SK-N-DZ (cell line): ENCODE measurements around the gene PIPOX.
A peak's percentile ranks its signal among the peaks of the same experiment; 100 is the strongest.

Source experiments
- DNase-seq: peaks from one replicate; pipeline ENCODE4 v3.0.0-alpha.2; 2015; ENCODE audit warnings: low spot score

The PIPOX gene

GRCh38 chr17:29048440-29049368 lies 5.8 kb downstream of the PIPOX start:
- peak; percentile 100 for DNase-seq

GRCh38 chr17:29049541-29050145 lies 6.7 kb downstream of the PIPOX start:
- peak; percentile 56 for DNase-seq

- no peak for DNase-seq
These were observed 7.2 kb downstream of the PIPOX start for GRCh38 chr17:29050176-29050575.

- DNase-seq = no peak
These were observed 8.3 kb downstream of the PIPOX start for GRCh38 chr17:29051194-29051593.

DNA sequence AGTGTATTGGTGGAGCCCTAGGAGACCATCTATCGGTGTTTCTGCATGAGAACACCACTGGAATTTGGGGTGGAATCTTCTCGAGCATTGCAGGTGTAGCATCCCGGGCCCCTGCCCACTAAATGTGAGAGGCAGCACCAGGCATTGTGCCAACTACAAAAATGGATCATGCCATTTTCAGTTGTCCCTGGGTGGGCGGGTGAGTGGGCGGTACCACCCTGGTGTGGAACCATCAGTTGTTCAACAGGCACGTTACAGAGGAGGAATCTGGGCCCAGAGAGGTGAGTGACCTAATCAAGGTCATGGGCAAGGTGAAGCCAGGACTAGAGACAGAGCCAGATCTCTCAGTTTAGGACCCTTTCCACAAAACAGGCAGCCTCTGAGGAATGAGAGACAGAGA lies 8.8 kb downstream of the PIPOX start:
- DNase-seq = no peak

DNA sequence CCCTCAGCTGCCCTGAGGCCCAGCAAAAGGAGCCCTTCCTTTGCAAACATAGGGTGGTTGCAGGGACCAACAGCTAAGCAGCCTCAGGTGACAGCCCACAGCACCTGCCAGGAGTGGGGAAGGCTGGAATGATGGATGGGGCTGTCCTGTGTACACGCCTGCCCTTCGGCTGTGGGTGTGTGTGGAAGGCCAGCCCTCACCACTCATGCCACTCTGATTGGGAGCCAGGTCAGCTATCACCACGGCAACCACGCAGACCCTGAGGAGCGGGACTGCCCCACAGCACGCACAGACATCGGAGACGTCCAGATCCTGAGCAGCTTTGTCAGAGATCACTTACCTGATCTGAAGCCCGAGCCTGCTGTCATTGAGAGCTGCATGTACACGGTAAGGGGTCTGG lies 11.9 kb downstream of the PIPOX start:
- DNase-seq = peak; percentile 86

DNA sequence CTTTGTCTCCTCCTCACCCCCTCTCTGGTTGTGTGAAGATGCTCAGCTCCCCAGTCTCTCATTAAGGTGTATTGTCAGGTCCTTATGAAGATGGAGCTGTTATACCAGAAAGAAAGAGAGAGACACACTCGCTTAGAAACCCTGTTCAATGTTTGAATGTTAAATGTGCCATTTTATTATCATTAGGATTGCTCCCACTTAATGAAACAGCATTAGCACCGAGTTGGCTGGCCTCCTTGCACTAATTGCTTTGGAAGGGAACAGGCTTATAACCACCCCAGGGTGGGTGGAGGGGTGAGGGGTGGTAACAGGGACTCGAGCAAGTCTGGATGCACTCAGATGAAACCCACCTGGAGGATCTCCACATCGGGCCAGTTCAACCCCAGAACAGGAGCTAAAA lies 14.4 kb downstream of the PIPOX start:
- DNase-seq = no peak

DNA sequence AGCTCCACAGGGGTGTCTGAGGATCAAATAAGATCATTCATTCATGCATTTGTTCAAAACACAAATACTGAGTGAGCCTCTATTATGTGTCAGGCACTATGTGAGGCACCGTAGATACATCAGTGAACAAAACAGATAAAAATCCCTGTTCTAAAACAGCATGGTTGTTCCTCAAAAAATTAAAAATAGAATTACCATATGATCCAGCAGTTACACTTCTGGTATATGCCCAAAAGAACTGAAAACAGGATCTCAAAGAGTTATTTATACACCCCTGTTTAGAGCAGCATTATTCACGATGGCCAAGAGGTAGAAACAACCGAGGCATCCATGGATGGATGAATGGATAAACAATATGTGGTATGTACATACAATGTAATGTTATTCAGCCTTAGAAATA lies 15.4 kb downstream of the PIPOX start:
- no peak for DNase-seq

- DNase-seq = no peak
These were observed 16.3 kb downstream of the PIPOX start for GRCh38 chr17:29059281-29059680.

GRCh38 chr17:29060475-29060874 lies 17.5 kb downstream of the PIPOX start:
- peak; percentile 76 for DNase-seq

DNA sequence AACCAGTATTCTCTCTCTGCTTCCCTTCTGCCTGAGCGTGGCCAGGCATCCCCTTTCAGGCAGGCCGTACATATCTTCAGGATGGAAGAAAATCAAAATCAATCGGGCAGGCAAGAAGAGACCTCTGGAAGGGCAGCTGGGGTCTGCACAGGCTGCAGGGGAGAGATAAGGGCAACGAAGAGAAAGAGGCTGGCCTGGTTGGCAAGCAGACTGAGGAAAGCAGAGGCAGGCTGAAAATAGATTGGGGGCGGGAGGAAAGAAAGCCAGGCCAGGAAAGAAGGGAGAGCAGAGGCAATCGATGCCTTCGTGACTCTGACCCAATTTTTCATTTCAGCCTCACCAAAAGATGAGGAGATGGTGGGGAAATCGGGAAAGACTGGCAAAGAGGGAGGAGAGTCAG lies 18.1 kb downstream of the PIPOX start:
- peak; percentile 84 for DNase-seq

- no peak for DNase-seq
These were observed 19.3 kb downstream of the PIPOX start for GRCh38 chr17:29062215-29062614.

DNA sequence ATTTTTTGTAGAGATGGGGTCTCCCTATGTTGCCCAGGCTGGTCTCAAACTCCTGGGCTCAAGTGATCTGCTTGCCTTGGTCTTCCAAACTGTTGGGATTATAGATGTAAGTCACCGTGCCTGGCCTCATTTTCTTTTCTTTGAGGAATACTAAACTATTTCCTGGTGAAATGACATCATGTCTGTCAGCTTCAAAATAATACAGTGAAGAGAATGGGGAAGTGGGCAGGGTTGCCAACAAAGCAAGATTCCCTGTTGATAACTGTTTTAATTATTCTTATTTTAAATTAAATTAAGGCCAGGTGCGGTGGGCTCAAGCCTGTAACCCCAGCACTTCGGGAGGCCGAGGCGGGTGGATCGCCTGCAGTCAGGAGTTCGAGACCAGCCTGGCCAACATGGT lies 21.1 kb downstream of the PIPOX start:
- DNase-seq = no peak

DNA sequence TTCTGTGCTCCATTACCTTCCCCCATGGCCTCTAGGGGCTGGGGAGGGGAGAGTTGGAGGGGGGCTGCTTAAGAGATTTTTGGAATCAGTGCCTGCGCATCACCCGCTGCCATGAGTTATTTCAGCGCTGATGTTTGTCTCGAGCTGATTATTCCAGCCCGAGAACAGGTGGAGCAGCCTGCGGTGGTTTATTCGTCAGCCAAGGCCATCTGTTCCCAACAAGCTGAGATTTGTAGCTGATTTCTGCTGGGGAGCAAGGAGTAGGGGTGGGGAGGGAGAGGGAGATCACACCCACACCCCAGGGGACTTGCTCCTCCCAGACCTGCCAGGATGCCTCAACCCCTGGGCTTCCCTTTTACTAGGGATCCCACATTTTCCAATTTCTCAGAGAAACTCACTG lies 23.1 kb downstream of the PIPOX start:
- peak; percentile 61 for DNase-seq

DNA sequence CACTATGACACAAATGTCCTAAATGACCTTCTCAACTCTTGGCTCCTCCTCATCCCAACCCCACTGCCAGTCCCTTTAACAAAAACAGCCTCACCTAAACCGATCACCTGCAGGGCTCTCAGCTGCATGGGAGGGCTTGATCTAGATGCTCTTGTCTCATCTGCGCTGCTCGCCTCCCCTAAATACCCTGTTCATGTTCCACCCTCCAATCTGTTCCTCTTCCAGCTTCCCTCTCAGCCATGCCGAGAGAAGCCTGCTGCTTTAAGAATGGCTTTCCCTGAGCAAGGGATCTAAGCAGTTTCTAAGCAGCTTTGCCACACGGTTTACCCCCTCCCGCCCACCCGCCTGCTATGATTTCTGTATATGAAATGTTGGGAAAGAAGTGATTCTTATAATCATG lies 23.7 kb downstream of the PIPOX start:
- no peak for DNase-seq

DNA sequence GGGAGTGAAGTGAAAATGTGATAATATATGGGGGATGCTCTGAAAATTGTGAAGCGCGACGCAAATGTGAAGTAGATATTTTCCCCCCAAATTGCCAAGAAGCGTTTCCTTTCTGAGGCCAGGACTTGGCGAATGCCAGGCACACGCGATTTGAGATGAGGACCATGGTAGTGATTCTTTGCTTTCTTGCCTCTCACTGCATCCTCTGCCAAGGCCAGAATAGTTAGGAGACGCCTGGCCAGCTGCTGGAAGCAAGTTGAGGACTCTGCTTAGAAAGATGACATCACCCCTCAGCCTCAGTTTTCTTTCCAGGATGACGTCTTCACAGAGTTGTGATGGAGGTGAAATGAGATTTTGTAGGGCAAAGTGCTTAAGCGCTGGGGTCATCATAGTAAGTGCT lies 25.9 kb downstream of the PIPOX start:
- no peak for DNase-seq

DNA sequence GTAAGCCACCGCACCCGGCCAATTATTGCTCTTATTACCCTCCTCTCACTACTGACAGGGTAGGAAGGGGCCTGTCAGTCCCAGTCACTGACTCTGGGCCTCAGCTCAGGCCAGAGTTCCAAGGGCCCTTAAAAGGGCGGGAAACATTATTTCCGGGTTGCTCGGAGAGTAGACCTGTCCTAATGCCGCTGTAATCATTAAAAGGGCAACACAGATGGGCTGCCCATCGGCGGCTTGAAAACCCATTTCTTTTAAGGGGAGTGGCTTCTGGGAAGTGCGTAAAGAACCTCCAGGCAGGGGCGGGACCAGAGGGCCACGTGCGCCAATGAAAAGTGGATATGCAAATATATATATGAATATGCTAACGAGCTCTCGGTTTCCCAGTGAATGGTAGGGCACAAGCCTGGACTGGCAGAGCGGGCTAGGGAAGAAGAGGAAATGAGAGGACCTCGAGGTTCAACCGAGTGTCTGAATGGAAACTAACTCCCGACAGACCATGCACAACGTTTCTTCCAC lies 26.6 kb downstream of the PIPOX start:
- DNase-seq = no peak

DNA sequence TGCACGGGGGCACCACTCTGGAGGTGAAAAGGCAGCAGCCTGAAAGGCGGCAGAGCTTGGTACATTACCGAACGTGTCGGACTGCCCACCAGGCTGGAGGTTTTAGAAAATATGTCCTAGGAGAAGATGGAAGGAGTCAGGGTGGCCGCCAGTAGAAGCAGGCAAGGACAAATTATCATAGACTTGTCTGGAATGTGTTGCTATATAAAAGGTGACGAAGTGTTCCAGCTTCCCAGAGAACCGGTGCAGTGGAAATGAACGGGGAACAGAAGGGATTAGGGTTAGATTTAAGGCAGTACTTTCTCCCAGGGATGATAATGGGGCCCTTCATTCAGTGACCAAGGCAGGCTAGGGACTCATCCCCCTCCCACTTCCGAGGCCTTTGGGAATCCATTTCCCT lies 27.4 kb downstream of the PIPOX start:
- DNase-seq = no peak

GRCh38 chr17:29070781-29071180 lies 27.8 kb downstream of the PIPOX start:
- no peak for DNase-seq

DNA sequence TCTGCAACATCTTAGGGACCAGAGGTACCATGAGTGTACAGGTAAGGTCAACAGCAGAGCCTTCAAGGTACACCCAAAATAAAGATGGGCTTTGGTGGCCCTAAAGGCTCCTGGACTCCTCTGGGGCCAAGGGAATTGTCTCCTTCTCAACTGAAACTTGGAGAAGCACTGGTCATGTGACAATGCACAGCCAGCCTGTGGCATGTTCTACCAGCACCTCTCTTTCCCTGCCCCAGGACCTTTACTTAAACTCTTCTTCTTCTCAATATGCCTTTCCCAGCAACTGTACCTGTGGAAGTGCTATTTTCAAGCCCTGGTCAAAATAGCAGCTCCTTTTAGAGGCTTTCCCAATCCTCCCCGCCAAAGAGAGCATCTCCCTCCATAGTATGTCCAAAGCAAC lies 28.4 kb downstream of the PIPOX start:
- no peak for DNase-seq

GRCh38 chr17:29073045-29073444 lies 30.1 kb downstream of the PIPOX start:
- DNase-seq = no peak

- no peak for DNase-seq
These were observed 30.6 kb downstream of the PIPOX start for GRCh38 chr17:29073520-29073919.

DNA sequence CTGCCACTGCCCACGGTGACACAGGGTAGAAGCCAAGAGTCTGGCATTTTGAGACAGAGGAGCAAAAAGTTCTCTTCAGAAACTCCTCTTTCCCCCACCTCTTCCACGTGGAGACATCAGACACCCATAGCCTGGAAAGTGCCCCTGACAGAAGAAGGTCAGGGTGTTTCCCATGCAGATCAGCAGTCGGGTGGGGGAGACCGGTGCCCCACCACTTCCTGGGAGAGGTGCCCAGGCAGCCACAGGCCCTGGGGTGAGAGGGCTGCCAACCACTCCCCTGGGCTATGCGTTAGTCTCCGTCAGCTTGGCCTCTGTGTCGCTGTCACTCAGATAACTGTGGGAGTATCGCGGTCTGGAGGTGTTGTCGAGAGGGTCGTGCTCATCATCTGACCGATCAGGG lies 31.5 kb downstream of the PIPOX start:
- no peak for DNase-seq
